H9 (cell line): ENCODE measurements around the gene PTPRN2. TPM values are rescaled to one million over a fixed set of nuclear protein-coding genes. Genes with fewer than 3 reads are reported as not detected.

Experiments
- DNase-seq: peaks from one replicate; pipeline ENCODE4 v3.0.0-alpha.2; 2017
- H2AFZ ChIP-seq: one replicate; pipeline ENCODE4 v1.6.1; 2013; ENCODE audit warnings: mild to moderate bottlenecking, low read length, control low read depth, moderate library complexity
- H2AK5ac ChIP-seq: 2 replicates; pipeline ENCODE4 v1.6.1; 2013; ENCODE audit warnings: low read length, control low read depth, mixed read lengths; ENCODE audit not compliant: insufficient read length
- H2BK120ac ChIP-seq: one replicate; pipeline ENCODE4 v1.6.1; 2013; ENCODE audit warnings: low read depth, mild to moderate bottlenecking, low read length, control low read depth, inconsistent platforms; ENCODE audit not compliant: poor library complexity, severe bottlenecking
- H2BK12ac ChIP-seq: 2 replicates; pipeline ENCODE4 v1.6.1; 2013; ENCODE audit warnings: low read length, control low read depth, mixed read lengths, low read depth; ENCODE audit not compliant: insufficient read length
- H2BK15ac ChIP-seq: 2 replicates; pipeline ENCODE4 v1.6.1; 2013; ENCODE audit warnings: low read depth, low read length, control low read depth
- H2BK20ac ChIP-seq: one replicate; pipeline ENCODE4 v1.6.1; 2013; ENCODE audit warnings: low read depth, mild to moderate bottlenecking, low read length, control low read depth, inconsistent platforms; ENCODE audit not compliant: poor library complexity, severe bottlenecking
- H2BK5ac ChIP-seq: 2 replicates; pipeline ENCODE4 v1.6.1; 2013; ENCODE audit warnings: low read length, control low read depth, mixed read lengths; ENCODE audit not compliant: insufficient read length
- H3K14ac ChIP-seq: 2 replicates; pipeline ENCODE4 v1.6.1; 2013; ENCODE audit warnings: low read length, control low read depth; ENCODE audit not compliant: insufficient read depth
- H3K18ac ChIP-seq: 2 replicates; pipeline ENCODE4 v1.6.1; 2013; ENCODE audit warnings: low read depth, mild to moderate bottlenecking, mixed read lengths, low read length, control low read depth; ENCODE audit not compliant: insufficient read length
- H3K23ac ChIP-seq: 2 replicates; pipeline ENCODE4 v1.6.1; 2013; ENCODE audit warnings: low read length, control low read depth, mixed read lengths, low read depth; ENCODE audit not compliant: insufficient read length
- H3K23me2 ChIP-seq: 2 replicates; pipeline ENCODE4 v1.6.1; 2013; ENCODE audit warnings: low read depth, mild to moderate bottlenecking, mixed read lengths, low read length, control low read depth; ENCODE audit not compliant: insufficient read length, poor library complexity, severe bottlenecking
- H3K27ac ChIP-seq: 2 replicates; pipeline ENCODE4 v1.5.1; 2013; ENCODE audit warnings: low read length, control low read depth, mixed read lengths, low read depth; ENCODE audit not compliant: insufficient read length
- H3K27me3 ChIP-seq: 2 replicates; pipeline ENCODE4 v1.6.1; 2013; ENCODE audit warnings: low read length, control low read depth, inconsistent platforms; ENCODE audit not compliant: insufficient read depth
- H3K4ac ChIP-seq: 2 replicates; pipeline ENCODE4 v1.6.1; 2013; ENCODE audit warnings: low read depth, mild to moderate bottlenecking, control low read depth, inconsistent platforms, low read length, moderate library complexity
- H3K4me1 ChIP-seq: 2 replicates; pipeline ENCODE4 v1.6.1; 2013; ENCODE audit warnings: low read length, control low read depth, inconsistent platforms; ENCODE audit not compliant: insufficient read depth
- H3K4me2 ChIP-seq: 2 replicates; pipeline ENCODE4 v1.6.1; 2013; ENCODE audit warnings: low read length, control low read depth, mixed read lengths; ENCODE audit not compliant: insufficient read length, insufficient read depth
- H3K56ac ChIP-seq: 2 replicates; pipeline ENCODE4 v1.6.1; 2013; ENCODE audit warnings: low read depth, mild to moderate bottlenecking, mixed read lengths, low read length, control low read depth; ENCODE audit not compliant: insufficient read length
- H3K79me1 ChIP-seq: 2 replicates; pipeline ENCODE4 v1.6.1; 2013; ENCODE audit warnings: low read depth, mild to moderate bottlenecking, moderate library complexity, low read length, control low read depth, inconsistent platforms; ENCODE audit not compliant: insufficient read depth, poor library complexity, severe bottlenecking
- H3K79me2 ChIP-seq: 2 replicates; pipeline ENCODE4 v1.6.1; 2013; ENCODE audit warnings: low read length, control low read depth, inconsistent platforms; ENCODE audit not compliant: insufficient read depth
- H3K9ac ChIP-seq: 2 replicates; pipeline ENCODE4 v1.6.1; 2013; ENCODE audit warnings: low read length, control low read depth, mixed read lengths; ENCODE audit not compliant: insufficient read length; ENCODE audit errors: extremely low read depth
- H3K9me3 ChIP-seq: one replicate; pipeline ENCODE4 v1.6.1; 2013; ENCODE audit warnings: low read depth, low read length, inconsistent platforms; ENCODE audit not compliant: control insufficient read depth
- H3T11ph ChIP-seq: one replicate; pipeline ENCODE4 v1.6.1; 2013; ENCODE audit warnings: mild to moderate bottlenecking, low read length, control low read depth, inconsistent platforms
- H4K20me1 ChIP-seq: one replicate; pipeline ENCODE4 v1.6.1; 2013; ENCODE audit not compliant: control insufficient read depth, insufficient read length, insufficient read depth
- H4K5ac ChIP-seq: 2 replicates; pipeline ENCODE4 v1.6.1; 2013; ENCODE audit warnings: low read depth, mild to moderate bottlenecking, mixed read lengths, low read length, control low read depth; ENCODE audit not compliant: insufficient read length
- H4K8ac ChIP-seq: replicated peaks from 2 replicates; pipeline ENCODE4 v1.6.1; 2013; ENCODE audit warnings: low read length, control low read depth, mixed read lengths, low read depth; ENCODE audit not compliant: insufficient read length
- H4K91ac ChIP-seq: 2 replicates; pipeline ENCODE4 v1.6.1; 2013; ENCODE audit warnings: low read depth, mild to moderate bottlenecking, moderate library complexity, mixed read lengths, low read length, control low read depth; ENCODE audit not compliant: insufficient read length
- H3K27ac Mint-ChIP-seq, 3 experiments: 2 replicates in 2 of 3; 3 replicates in 1 of 3; pipeline ENCODE4 v1.8.0; 2020 to 2021; ENCODE audit warnings: mixed read lengths in 3 of 3, mild to moderate bottlenecking in 1 of 3, moderate library complexity in 1 of 3
- H3K27me3 Mint-ChIP-seq: 2 replicates; pipeline ENCODE4 v1.8.0; 2021; ENCODE audit warnings: low read depth, mild to moderate bottlenecking, moderate library complexity, mixed read lengths
- H3K36me3 Mint-ChIP-seq, 3 experiments: 2 replicates in 2 of 3; 3 replicates in 1 of 3; pipeline ENCODE4 v1.8.0; 2020 to 2021; ENCODE audit warnings: low read depth in 3 of 3, mixed read lengths in 3 of 3; ENCODE audit not compliant: insufficient read depth in 1 of 3
- H3K4me1 Mint-ChIP-seq, 2 experiments: 2 replicates each; pipeline ENCODE4 v1.8.0; 2020; ENCODE audit warnings: mixed read lengths in 2 of 2
- H3K4me3 Mint-ChIP-seq, 2 experiments: 2 replicates in 1 of 2; 3 replicates in 1 of 2; pipeline ENCODE4 v1.8.0; 2020 to 2021; ENCODE audit warnings: mild to moderate bottlenecking in 2 of 2, mixed read lengths in 2 of 2, moderate library complexity in 1 of 2
- H3K9me3 Mint-ChIP-seq, 2 experiments: 2 replicates in 1 of 2; 3 replicates in 1 of 2; pipeline ENCODE4 v1.8.0; 2020; ENCODE audit warnings: mild to moderate bottlenecking in 2 of 2, mixed read lengths in 2 of 2, moderate library complexity in 1 of 2
- CTCF ChIP-seq: fragments of 200-600 bp; sonication (generic); conservative IDR thresholded peaks from 3 replicates; pipeline ENCODE4 v1.8.0; 2021; ENCODE audit warnings: antibody characterized with exemption, mild to moderate bottlenecking
- WGBS: extraction: QIAGEN DNeasy Blood & Tissue Kit; methylation state at CpG from one replicate; pipeline ENCODE4 v1.1.7; 2013; ENCODE audit warnings: missing lambda C conversion rate, low lambda C conversion rate, mixed read lengths; ENCODE audit not compliant: insufficient read length; ENCODE audit errors: extremely low coverage; 5-methylcytosine and 5-hydroxymethylcytosine counted together
- total RNA-seq: library from RNA; stranded (reverse); gene quantifications from 2 replicates; pipeline ENCODE4 v1.2.1, GENCODE V29; 2021

The PTPRN2 gene
- total RNA-seq, 1 experiment from 2014 or later = 5.2 TPM

- Histone ChIP-seq H2BK15ac (no peak overlapping the region), H2BK20ac (no peak overlapping the region), H4K8ac (no peak overlapping the region), H3K9me3 (no peaks in the 10 kb centered on the region), H3K27me3 (no peaks in the 10 kb centered on the region), H4K91ac (no peak overlapping the region), H3K56ac (no peak overlapping the region), H2BK12ac (no peak overlapping the region), H4K20me1 (no peaks in the 10 kb centered on the region), H3K4ac (no peak overlapping the region), H3K23me2 (no peaks in the 10 kb centered on the region), H3T11ph (no peak overlapping the region), H3K9ac (no peak overlapping the region), H2AK5ac (no peak overlapping the region), H2BK120ac (no peak overlapping the region), H3K14ac (no peak overlapping the region), H2AFZ (no peak overlapping the region), H3K4me2 (no peak overlapping the region), H3K23ac (no peak overlapping the region), H3K79me1 (no peaks in the 10 kb centered on the region), H3K79me2 (no peaks in the 10 kb centered on the region), H3K27ac (no peak overlapping the region), H3K4me1 (peaks cover 14% of the 10 kb centered on the region; the same call in 1 of the 2 replicates), H2BK5ac (no peak overlapping the region), H3K18ac (no peak overlapping the region), H4K5ac (no peak overlapping the region)
- Mint-ChIP-seq H3K4me3 (no peak overlapping the region; a peak in 1 of 5 replicates), H3K9me3 (no peaks in the 10 kb centered on the region; a peak in 2 of 5 replicates), H3K36me3 (no peaks in the 10 kb centered on the region), H3K4me1 (peaks cover 55 to 64% of the 10 kb centered on the region in 2 experiments), H3K27me3 (peaks cover 16% of the 10 kb centered on the region), H3K27ac (no peak overlapping the region; a peak in 1 of 7 replicates)
- no peak for DNase-seq
- no CpG with 5 or more reads among the region's 5 CpGs for WGBS
- no peak for TF ChIP-seq CTCF
Measured at GRCh38 chr7:158007697-158008257, 579.8 kb downstream of the PTPRN2 start.
